H1 (cell line): Measurements from ENCODE around the gene COX19. TPM values are rescaled to one million over a fixed set of nuclear protein-coding genes. Genes with fewer than 3 reads are reported as not detected.

Experiments used
- CTCF ChIA-PET: fragments of 300-600 bp; sonication (Branson Sonifier 250); formaldehyde crosslinking; loops from one replicate; lab custom pipeline; 2021; ENCODE audit not compliant: partially characterized antibody; lab: Charles Lee
- POLR2A ChIA-PET: fragments of 300-600 bp; sonication (Branson Sonifier 250); formaldehyde crosslinking; loops from one replicate; lab custom pipeline; 2021; ENCODE audit warnings: inconsistent platforms; ENCODE audit not compliant: partially characterized antibody; lab: Charles Lee
- DNase-seq, 2 experiments: peaks; one replicate each; pipeline versions ENCODE4 v3.0.0 to v3.0.0-alpha.2; 2010 to 2022; ENCODE audit warnings: low spot score in 2 of 2, low read depth in 1 of 2, mixed read lengths in 1 of 2
- FAIRE-seq: peaks from 2 replicates; lab custom pipeline; 2011; peaks lifted over from hg19 to GRCh38; lab: Jason Lieb, UNC
- H2AFZ ChIP-seq: 2 replicates; pipeline ENCODE4 v1.8.1; 2012; ENCODE audit warnings: low read length, inconsistent platforms
- H2AK5ac ChIP-seq: 2 replicates; pipeline ENCODE4 v1.6.1; 2013; ENCODE audit warnings: low read depth, low read length
- H2BK120ac ChIP-seq: replicated peaks from 2 replicates; pipeline ENCODE3; 2013; ENCODE audit warnings: low read depth, low read length, inconsistent platforms
- H2BK12ac ChIP-seq: 2 replicates; pipeline ENCODE4 v1.6.1; 2013; ENCODE audit warnings: low read depth, low read length
- H2BK15ac ChIP-seq: 2 replicates; pipeline ENCODE4 v1.6.1; 2013; ENCODE audit warnings: low read length
- H2BK20ac ChIP-seq: 2 replicates; pipeline ENCODE4 v1.6.1; 2013; ENCODE audit warnings: low read length
- H2BK5ac ChIP-seq: 2 replicates; pipeline ENCODE4 v1.6.1; 2013; ENCODE audit warnings: low read depth, low read length
- H3K14ac ChIP-seq: 2 replicates; pipeline ENCODE4 v1.6.1; 2013; ENCODE audit warnings: inconsistent platforms; ENCODE audit not compliant: insufficient read length
- H3K18ac ChIP-seq: 2 replicates; pipeline ENCODE4 v1.6.1; 2013; ENCODE audit warnings: low read length; ENCODE audit errors: extremely low read depth
- H3K23ac ChIP-seq: 2 replicates; pipeline ENCODE4 v1.6.1; 2013; ENCODE audit warnings: inconsistent platforms; ENCODE audit not compliant: insufficient read length
- H3K23me2 ChIP-seq: 2 replicates; pipeline ENCODE4 v1.6.1; 2013; ENCODE audit warnings: low read depth, low read length
- H3K27ac ChIP-seq: 2 replicates; pipeline ENCODE4 v1.6.1; 2011; ENCODE audit warnings: low read depth, low read length, inconsistent platforms
- H3K27me3 ChIP-seq, 4 experiments: replicated peaks in 1 of 4; 1 replicate in 1 of 4; 2 replicates in 3 of 4; pipeline versions ENCODE4 v1.6.1 to v1.8.1; 2011 to 2013; ENCODE audit warnings: low read length in 3 of 4, mild to moderate bottlenecking in 3 of 4, inconsistent platforms in 2 of 4, mixed read lengths in 2 of 4, moderate library complexity in 1 of 4; ENCODE audit not compliant: control insufficient read depth in 3 of 4, insufficient read depth in 3 of 4; ENCODE audit errors: extremely low read depth in 1 of 4
- H3K36me3 ChIP-seq, 4 experiments: 2 replicates each; pipeline versions ENCODE4 v1.6.1 to v1.8.1; 2011 to 2013; ENCODE audit warnings: mild to moderate bottlenecking in 4 of 4, low read length in 3 of 4, moderate library complexity in 2 of 4, control low read depth in 1 of 4, inconsistent platforms in 1 of 4; ENCODE audit not compliant: insufficient read depth in 4 of 4, control insufficient read depth in 2 of 4
- H3K4ac ChIP-seq: replicated peaks from 2 replicates; pipeline ENCODE3; 2013; ENCODE audit warnings: low read length, low read depth, mixed read lengths, inconsistent platforms; ENCODE audit not compliant: insufficient read length
- H3K4me1 ChIP-seq, 4 experiments: replicated peaks in 1 of 4; 1 replicate in 1 of 4; 2 replicates in 3 of 4; pipeline versions ENCODE4 v1.6.1 to v1.8.1; 2011 to 2013; ENCODE audit warnings: low read length in 3 of 4, inconsistent platforms in 2 of 4, mixed read lengths in 1 of 4; ENCODE audit not compliant: insufficient read depth in 4 of 4, control insufficient read depth in 3 of 4
- H3K4me2 ChIP-seq, 2 experiments: 2 replicates each; pipeline versions ENCODE4 v1.6.1 to v1.8.1; 2011 to 2013; ENCODE audit warnings: low read depth in 2 of 2, low read length in 2 of 2, control low read depth in 1 of 2, inconsistent platforms in 1 of 2, mild to moderate bottlenecking in 1 of 2; ENCODE audit not compliant: insufficient read depth in 1 of 2
- H3K4me3 ChIP-seq, 4 experiments: fragments of 200-600, 300-600 bp in 1 of 4; sonication (generic), shearing (Covaris generic), sonication (Bioruptor Twin) in 1 of 4; 2 replicates each; pipeline versions ENCODE4 v1.5.1 to v1.8.1; 2011 to 2016; ENCODE audit warnings: low read length in 4 of 4, low read depth in 3 of 4, control low read depth in 2 of 4, inconsistent platforms in 2 of 4, mild to moderate bottlenecking in 2 of 4, mixed read lengths in 1 of 4, moderate library complexity in 1 of 4; ENCODE audit not compliant: insufficient read depth in 2 of 4; ENCODE audit errors: extremely low read depth in 1 of 4
- H3K56ac ChIP-seq: replicated peaks from 2 replicates; pipeline ENCODE3; 2013; ENCODE audit warnings: low read depth, mild to moderate bottlenecking, mixed read lengths, low read length, inconsistent platforms; ENCODE audit not compliant: insufficient read length
- H3K79me1 ChIP-seq: 2 replicates; pipeline ENCODE4 v1.6.1; 2013; ENCODE audit warnings: low read depth, low read length, control low read depth
- H3K79me2 ChIP-seq, 2 experiments: 2 replicates each; pipeline versions ENCODE4 v1.6.1 to v1.8.1; 2012 to 2013; ENCODE audit warnings: low read length in 2 of 2, mild to moderate bottlenecking in 2 of 2, inconsistent platforms in 1 of 2; ENCODE audit not compliant: insufficient read depth in 2 of 2, control insufficient read depth in 1 of 2
- H3K9ac ChIP-seq, 4 experiments: replicated peaks in 1 of 4; 1 replicate in 1 of 4; 2 replicates in 3 of 4; pipeline versions ENCODE4 v1.6.1 to v1.8.1; 2011 to 2013; ENCODE audit warnings: low read depth in 3 of 4, low read length in 3 of 4, control low read depth in 2 of 4, mild to moderate bottlenecking in 2 of 4, moderate library complexity in 2 of 4, inconsistent platforms in 1 of 4; ENCODE audit errors: extremely low read depth in 1 of 4
- H3K9me3 ChIP-seq, 2 experiments: 2 replicates each; pipeline versions ENCODE4 v1.6.1 to v1.8.1; 2012 to 2013; ENCODE audit warnings: mild to moderate bottlenecking in 2 of 2, moderate library complexity in 2 of 2, control low read depth in 1 of 2, inconsistent platforms in 1 of 2, low read depth in 1 of 2, low read length in 1 of 2, mixed read lengths in 1 of 2; ENCODE audit not compliant: insufficient read depth in 2 of 2
- H4K20me1 ChIP-seq, 2 experiments: replicated peaks in 1 of 2; 2 replicates each; pipeline versions ENCODE3 to v1.8.1; 2011 to 2013; ENCODE audit warnings: inconsistent platforms in 2 of 2, low read length in 2 of 2, mild to moderate bottlenecking in 1 of 2; ENCODE audit not compliant: insufficient read depth in 2 of 2, control insufficient read depth in 1 of 2
- H4K5ac ChIP-seq: 2 replicates; pipeline ENCODE4 v1.6.1; 2013; ENCODE audit warnings: low read length, low read depth, mixed read lengths, inconsistent platforms; ENCODE audit not compliant: insufficient read length
- H4K8ac ChIP-seq: 2 replicates; pipeline ENCODE4 v1.8.0; 2013; ENCODE audit warnings: mild to moderate bottlenecking, moderate library complexity, low read length, inconsistent platforms; ENCODE audit not compliant: insufficient read depth; ENCODE audit errors: extremely low read depth
- H4K91ac ChIP-seq: replicated peaks from 2 replicates; pipeline ENCODE3; 2013; ENCODE audit warnings: low read length, mixed read lengths, inconsistent platforms; ENCODE audit not compliant: insufficient read length
- RXRA ChIP-seq: IDR thresholded peaks from 2 replicates; pipeline ENCODE4 v1.6.1; 2011; ENCODE audit warnings: low read depth, mild to moderate bottlenecking, low read length, moderate library complexity; ENCODE audit not compliant: insufficient read depth
- TEAD4 ChIP-seq: IDR thresholded peaks from 2 replicates; pipeline ENCODE4 v1.6.1; 2012; ENCODE audit warnings: low read depth, low read length, inconsistent platforms, mixed read lengths
- WGBS, 2 experiments: shearing (Covaris generic) in 1 of 2; methylation state at CpG; one replicate each; pipeline versions ENCODE4 v1.1.6 to v1.1.7; 2013 to 2015; ENCODE audit warnings: low lambda C conversion rate in 2 of 2, mixed read lengths in 2 of 2, inconsistent platforms in 1 of 2, low coverage in 1 of 2, missing lambda C conversion rate in 1 of 2; ENCODE audit not compliant: insufficient replicate concordance in 2 of 2, insufficient coverage in 1 of 2, insufficient read length in 1 of 2; ENCODE audit errors: extremely low coverage in 1 of 2, missing lambda C conversion rate in 1 of 2; 5-methylcytosine and 5-hydroxymethylcytosine counted together
- polyA plus RNA-seq, 7 experiments: library from polyadenylated mRNA; depleted of rRNA in 3 of 7; stranded (reverse) in 5 of 7; unstranded in 2 of 7; fragments of >200 nt in 5 of 7; fragments of 200-250 nt in 2 of 7; gene quantifications; 1 replicate in 5 of 7; 2 replicates in 1 of 7; 4 replicates in 1 of 7; pipeline versions ENCODE4 v1.2.1 to v1.2.3, GENCODE V29; 2011 to 2013; ENCODE audit warnings: missing spikeins in 2 of 7, mixed read lengths in 2 of 7
- total RNA-seq: library from RNA; stranded (reverse); fragmentation: NEBNext Ultra II Directional; extraction: Animal tissue kit (Norgen Biotek cat#: 25700); gene quantifications from 2 replicates; pipeline ENCODE4 v1.2.1, GENCODE V29; 2021

The COX19 gene
- total and polyA plus RNA-seq, 2 of the 8 experiments (the other 6 are each of a cell fraction or from before 2014, with no cell fraction given), result 3.9 to 7.9 TPM

- POLR2A ChIA-PET, result interaction anchor here (1.8 kb wide), 1 partner anchor 10 kb away, joined by 6 read pairs; no protein-coding TSS in a partner anchor
Measured at GRCh38 chr7:983004-983615, 7.8 kb upstream of the COX19 start, which contains the start of gene CYP2W1. Gene CYP2W1, plus strand, starts transcription at chr7:983181. Its CDS starts 31 bp downstream, at chr7:983212.

More at GRCh38 chr7:983004-983615, 7.8 kb upstream of the COX19 start, which contains the start of gene CYP2W1:
- H3K36me3 ChIP-seq, result no peaks in the 10 kb centered on the region
- no peak within 1 kb of the TSS for H2BK120ac ChIP-seq
- no peak within 1 kb of the TSS for H3K56ac ChIP-seq
- no peak within 1 kb of the TSS for H3K23ac ChIP-seq
- H2BK15ac ChIP-seq, result no peak within 1 kb of the TSS
- H3K79me2 ChIP-seq, result no peaks in the 10 kb centered on the region
- H3K9me3 ChIP-seq, result no peaks in the 10 kb centered on the region
- no peak within 1 kb of the TSS for H4K5ac ChIP-seq
- 87% methylated on average over 13 of the region's 34 CpGs; no CpG with 5 or more reads in 1 of the 2 experiments for WGBS, 2 experiments
- H3K4me1 ChIP-seq, result peaks cover 0 to 9% (median 2%) of the 10 kb centered on the region in 4 experiments; a peak in 5 of 7 replicates
- no peaks in the 10 kb centered on the region for H3K27me3 ChIP-seq
- H3K23me2 ChIP-seq, result no peaks in the 10 kb centered on the region
- H4K8ac ChIP-seq, result peak within 1 kb of the TSS; percentile 93
- H4K91ac ChIP-seq, result peak within 1 kb of the TSS; percentile 42
- H3K9ac ChIP-seq, result no peak within 1 kb of the TSS; a peak in 1 of 7 replicates
- no peak within 1 kb of the TSS for H3K27ac ChIP-seq
- no peak for TF ChIP-seq RXRA
- 0 out of 2 replicates have a peak, but pooled peaks have one; percentile 23 for TF ChIP-seq TEAD4
- H3K14ac ChIP-seq, result no peak within 1 kb of the TSS
- no peak within 1 kb of the TSS for H2AK5ac ChIP-seq
- FAIRE-seq, result no peak
- H3K79me1 ChIP-seq, result no peaks in the 10 kb centered on the region
- H4K20me1 ChIP-seq, result no peaks in the 10 kb centered on the region
- no peak within 1 kb of the TSS for H3K4me2 ChIP-seq
- CTCF ChIA-PET, result interaction anchor here (1.1 to 3.6 kb wide), 4 partner anchors 10 to 76 kb away, joined by 3 to 30 read pairs (median 4); no protein-coding TSS in a partner anchor
- H2BK12ac ChIP-seq, result no peak within 1 kb of the TSS
- no peak within 1 kb of the TSS for H3K4me3 ChIP-seq
- H2BK5ac ChIP-seq, result no peak within 1 kb of the TSS
- no peak within 1 kb of the TSS for H2BK20ac ChIP-seq
- no peak within 1 kb of the TSS for H3K4ac ChIP-seq
- no peak within 1 kb of the TSS for H2AFZ ChIP-seq
- DNase-seq, result no peak
- H3K18ac ChIP-seq, result no peak within 1 kb of the TSS
